H1 (cell line): ENCODE results near the gene COMMD8. TPM values are rescaled to one million over a fixed set of nuclear protein-coding genes. Genes with fewer than 3 reads are reported as not detected.

Experiments used
- BACH1 ChIP-seq: IDR thresholded peaks from 2 replicates; pipeline ENCODE4 v1.6.1; 2012; ENCODE audit warnings: low read length, improper control_type of control experiment
- CEBPB ChIP-seq: IDR thresholded peaks from 2 replicates; pipeline ENCODE4 v1.6.1; 2012; ENCODE audit warnings: low read depth, low read length
- CHD1 ChIP-seq: IDR thresholded peaks from 2 replicates; pipeline ENCODE4 v1.6.1; 2012; ENCODE audit warnings: low read depth, low read length, improper control_type of control experiment
- CHD2 ChIP-seq: IDR thresholded peaks from 2 replicates; pipeline ENCODE4 v1.6.1; 2012; ENCODE audit warnings: low read length, improper control_type of control experiment
- EGR1 ChIP-seq: IDR thresholded peaks from 2 replicates; pipeline ENCODE4 v1.6.1; 2011; ENCODE audit warnings: low read depth, low read length, borderline replicate concordance
- EP300 ChIP-seq, 2 experiments: IDR thresholded peaks; 1 replicate in 1 of 2; 2 replicates in 1 of 2; pipeline ENCODE4 v1.6.1; 2011 to 2012; ENCODE audit warnings: low read depth in 2 of 2, low read length in 2 of 2, mild to moderate bottlenecking in 2 of 2, borderline replicate concordance in 1 of 2, inconsistent platforms in 1 of 2, moderate library complexity in 1 of 2
- EZH2 ChIP-seq: fragments of 200-600 bp; sonication (generic); IDR thresholded peaks from 2 replicates; pipeline ENCODE4 v1.7.1; 2012; ENCODE audit warnings: low read depth, mild to moderate bottlenecking, moderate library complexity, low read length, inconsistent platforms; ENCODE audit not compliant: severe bottlenecking
- GABPA ChIP-seq: IDR thresholded peaks from 2 replicates; pipeline ENCODE4 v1.6.1; 2011; ENCODE audit warnings: mild to moderate bottlenecking, low read length, moderate library complexity, borderline replicate concordance; ENCODE audit not compliant: insufficient read depth
- GTF2F1 ChIP-seq: IDR thresholded peaks from 2 replicates; pipeline ENCODE4 v1.6.1; 2012; ENCODE audit warnings: low read depth, low read length, improper control_type of control experiment, borderline replicate concordance
- JUND ChIP-seq: IDR thresholded peaks from 2 replicates; pipeline ENCODE4 v1.6.1; 2011; ENCODE audit warnings: mild to moderate bottlenecking, improper control_type of control experiment, low read length
- NANOG ChIP-seq: IDR thresholded peaks from 2 replicates; pipeline ENCODE4 v1.6.1; 2011; ENCODE audit warnings: low read length, low read depth, mild to moderate bottlenecking, inconsistent platforms; ENCODE audit not compliant: insufficient read depth, poor library complexity, severe bottlenecking
- POLR2AphosphoS5 ChIP-seq: IDR thresholded peaks from 2 replicates; pipeline ENCODE4 v1.6.1; 2011; ENCODE audit warnings: low read depth, low read length
- RNF2 ChIP-seq: fragments of 200-900, 300-1000 bp; sonication (generic); IDR thresholded peaks from 2 replicates; pipeline ENCODE4 v1.7.1; 2016; ENCODE audit warnings: borderline replicate concordance, low read depth, mild to moderate bottlenecking, antibody characterized with exemption, low read length; ENCODE audit not compliant: poor library complexity, severe bottlenecking; ENCODE audit errors: missing control alignments
- RXRA ChIP-seq: IDR thresholded peaks from 2 replicates; pipeline ENCODE4 v1.6.1; 2011; ENCODE audit warnings: low read depth, mild to moderate bottlenecking, low read length, moderate library complexity; ENCODE audit not compliant: insufficient read depth
- SAP30 ChIP-seq: fragments of 300-600 bp; sonication (generic); IDR thresholded peaks from 2 replicates; pipeline ENCODE4 v1.7.1; 2012; ENCODE audit warnings: low read length, moderate library complexity, mild to moderate bottlenecking, inconsistent platforms; ENCODE audit not compliant: insufficient read depth, insufficient replicate concordance
- SP2 ChIP-seq: IDR thresholded peaks from 2 replicates; pipeline ENCODE4 v1.6.1; 2012; ENCODE audit warnings: mild to moderate bottlenecking, low read length, inconsistent platforms
- SP4 ChIP-seq: IDR thresholded peaks from 2 replicates; pipeline ENCODE4 v1.6.1; 2012; ENCODE audit warnings: low read length, inconsistent platforms
- ZNF274 ChIP-seq: IDR thresholded peaks from 2 replicates; pipeline ENCODE4 v1.7.0; 2012; ENCODE audit warnings: low read length, borderline replicate concordance; ENCODE audit errors: extremely low read depth
- polyA plus RNA-seq, 7 experiments: library from polyadenylated mRNA; depleted of rRNA in 3 of 7; stranded (reverse) in 5 of 7; unstranded in 2 of 7; fragments of >200 nt in 5 of 7; fragments of 200-250 nt in 2 of 7; gene quantifications; 1 replicate in 5 of 7; 2 replicates in 1 of 7; 4 replicates in 1 of 7; pipeline versions ENCODE4 v1.2.1 to v1.2.3, GENCODE V29; 2011 to 2013; ENCODE audit warnings: missing spikeins in 2 of 7, mixed read lengths in 2 of 7
- total RNA-seq: library from RNA; stranded (reverse); fragmentation: NEBNext Ultra II Directional; extraction: Animal tissue kit (Norgen Biotek cat#: 25700); gene quantifications from 2 replicates; pipeline ENCODE4 v1.2.1, GENCODE V29; 2021
- TF ChIP-seq, protein P1 (sequence below): IDR thresholded peaks from 2 replicates; pipeline ENCODE4 v1.6.1; 2012; ENCODE audit warnings: inconsistent platforms
- TF ChIP-seq, protein P2 (sequence below): IDR thresholded peaks from 2 replicates; pipeline ENCODE4 v1.6.1; 2012; ENCODE audit warnings: low read length, inconsistent platforms

The COMMD8 gene
- total and polyA plus RNA-seq, 2 of the 8 experiments (the other 6 are each of a cell fraction or from before 2014, with no cell fraction given): 1.6 to 7.2 TPM

DNA sequence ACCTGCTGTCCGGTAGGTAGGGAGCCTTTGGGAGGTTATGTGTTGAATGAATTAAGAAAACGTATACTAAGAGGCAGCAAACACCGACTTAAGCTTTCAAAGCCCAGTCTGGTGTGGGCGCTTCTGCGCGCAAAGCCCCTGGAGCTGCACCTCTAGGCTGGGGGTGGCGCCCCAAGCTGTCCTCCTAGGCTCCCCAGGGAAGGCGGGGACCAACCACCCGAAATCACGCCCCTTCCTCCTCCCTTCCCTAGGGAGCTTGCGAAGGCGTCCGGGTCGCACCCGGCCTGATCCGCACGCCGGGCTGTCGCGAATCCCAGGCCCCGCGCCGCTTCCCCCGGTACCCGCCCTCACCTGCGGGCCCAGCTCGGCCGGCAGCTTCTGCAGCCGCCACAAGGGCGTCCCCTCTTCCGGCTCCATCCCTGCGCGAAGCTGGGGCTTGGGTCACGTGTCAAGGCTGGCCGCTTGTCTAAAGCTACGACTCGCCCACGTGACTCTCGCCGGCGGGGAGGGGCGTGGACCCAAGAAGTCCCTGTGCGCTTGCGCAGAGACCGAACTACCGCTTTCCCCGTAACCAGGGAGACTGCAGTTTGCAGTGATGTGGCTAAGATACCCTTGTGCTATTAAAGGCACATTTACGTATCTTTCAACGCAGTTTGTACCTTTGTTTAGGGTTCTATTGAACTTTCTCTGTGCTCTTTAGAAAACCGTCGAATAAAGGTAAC, at the start of gene COMMD8 (continued):
- TF ChIP-seq EZH2 (no peak), SP2 (no peak), EGR1 (peak; percentile 94), POLR2AphosphoS5 (no peak; the same call in 1 of the 2 replicates), BACH1 (no peak), GABPA (no peak), CHD2 (no peak; the same call in 1 of the 2 replicates), NANOG (peak; percentile 35), CEBPB (peak; percentile 17; the same call in 1 of the 2 replicates), RXRA (0 out of 2 replicates have a peak, but pooled peaks have one; percentile 22), JUND (0 out of 2 replicates have a peak, but pooled peaks have one; percentile 21), EP300 (IDR thresholded peaks at IDR 0.05; ENCODE audit: borderline replicate concordance in 1 of 2, low read depth in 2 of 2, low read length in 2 of 2) (peak in 1 of 2 experiments; percentile 88; a peak in 1 of 3 replicates), RNF2 (no peak), CHD1 (no peak), SAP30 (no peak), ZNF274 (no peak), GTF2F1 (no peak), SP4 (peak; percentile 61; the same call in 1 of the 2 replicates)
- TF ChIP-seq, protein P1, sequence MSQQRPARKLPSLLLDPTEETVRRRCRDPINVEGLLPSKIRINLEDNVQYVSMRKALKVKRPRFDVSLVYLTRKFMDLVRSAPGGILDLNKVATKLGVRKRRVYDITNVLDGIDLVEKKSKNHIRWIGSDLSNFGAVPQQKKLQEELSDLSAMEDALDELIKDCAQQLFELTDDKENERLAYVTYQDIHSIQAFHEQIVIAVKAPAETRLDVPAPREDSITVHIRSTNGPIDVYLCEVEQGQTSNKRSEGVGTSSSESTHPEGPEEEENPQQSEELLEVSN: peak; percentile 68
- TF ChIP-seq, protein P2, sequence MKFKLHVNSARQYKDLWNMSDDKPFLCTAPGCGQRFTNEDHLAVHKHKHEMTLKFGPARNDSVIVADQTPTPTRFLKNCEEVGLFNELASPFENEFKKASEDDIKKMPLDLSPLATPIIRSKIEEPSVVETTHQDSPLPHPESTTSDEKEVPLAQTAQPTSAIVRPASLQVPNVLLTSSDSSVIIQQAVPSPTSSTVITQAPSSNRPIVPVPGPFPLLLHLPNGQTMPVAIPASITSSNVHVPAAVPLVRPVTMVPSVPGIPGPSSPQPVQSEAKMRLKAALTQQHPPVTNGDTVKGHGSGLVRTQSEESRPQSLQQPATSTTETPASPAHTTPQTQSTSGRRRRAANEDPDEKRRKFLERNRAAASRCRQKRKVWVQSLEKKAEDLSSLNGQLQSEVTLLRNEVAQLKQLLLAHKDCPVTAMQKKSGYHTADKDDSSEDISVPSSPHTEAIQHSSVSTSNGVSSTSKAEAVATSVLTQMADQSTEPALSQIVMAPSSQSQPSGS: peak; percentile 62; the same call in 1 of the 2 replicates
